K562 (cell line): ENCODE measurements around the gene MLST8. TPM values are rescaled to one million over a fixed set of nuclear protein-coding genes. Genes with fewer than 3 reads are reported as not detected.

Source experiments
- ARNT ChIP-seq, 2 experiments: fragments of 450-650 bp; IDR thresholded peaks; 2 replicates each; pipeline ENCODE4 v1.6.1; 2016; ENCODE audit warnings: mild to moderate bottlenecking in 1 of 2
- ATF7 ChIP-seq: fragments of 450-650 bp; IDR thresholded peaks from 2 replicates; pipeline ENCODE4 v1.7.1; 2014; ENCODE audit warnings: mild to moderate bottlenecking, moderate library complexity
- BRF1 ChIP-seq: IDR thresholded peaks from 3 replicates; pipeline ENCODE4 v1.6.1; 2011; ENCODE audit warnings: borderline replicate concordance, mild to moderate bottlenecking; ENCODE audit not compliant: insufficient read length; ENCODE audit errors: extremely low read depth
- CHD1 ChIP-seq: fragments of 200-600 bp; sonication (generic); IDR thresholded peaks from one replicate; pipeline ENCODE4 v1.6.1; 2012; ENCODE audit warnings: mild to moderate bottlenecking, moderate library complexity, low read length, inconsistent platforms
- CHD2 ChIP-seq: IDR thresholded peaks from 2 replicates; pipeline ENCODE4 v1.6.1; 2011; ENCODE audit warnings: low read depth, low read length
- HSF4 ChIP-seq: fragments of 250-450 bp; sonication (Bioruptor Pico); IDR thresholded peaks from 2 replicates; pipeline ENCODE4 v2.1.2; 2022; ENCODE audit warnings: mild to moderate bottlenecking, moderate library complexity, borderline replicate concordance
- MBD2 ChIP-seq: sonication (generic); IDR thresholded peaks from 2 replicates; pipeline ENCODE4 v1.6.1; 2016; ENCODE audit warnings: low read depth, borderline replicate concordance
- MTA1 ChIP-seq: fragments of 450-650 bp; IDR thresholded peaks from 2 replicates; pipeline ENCODE4 v1.6.1; 2017; ENCODE audit warnings: borderline replicate concordance
- NCOA4 ChIP-seq: fragments of 450-650 bp; IDR thresholded peaks from 2 replicates; pipeline ENCODE4 v1.6.1; 2018; ENCODE audit warnings: mild to moderate bottlenecking; ENCODE audit not compliant: partially characterized antibody
- PHB ChIP-seq: fragments of 250-450 bp; sonication (Bioruptor Pico); IDR thresholded peaks from 2 replicates; pipeline ENCODE4 v1.5.0; 2021
- RNF219 ChIP-seq: fragments of 250-450 bp; sonication (Bioruptor Pico); IDR thresholded peaks from 2 replicates; pipeline ENCODE4 v1.5.0; 2022; ENCODE audit warnings: mild to moderate bottlenecking
- SMAD2 ChIP-seq: fragments of 150-350 bp; IDR thresholded peaks from 2 replicates; pipeline ENCODE4 v1.6.1; 2014; ENCODE audit warnings: low read depth, mild to moderate bottlenecking, low read length
- ZEB2 ChIP-seq: fragments of 450-650 bp; IDR thresholded peaks from 2 replicates; pipeline ENCODE4 v1.6.1; 2016
- ZNF140 ChIP-seq: fragments of 250-450 bp; sonication (Bioruptor Pico); IDR thresholded peaks from 2 replicates; pipeline ENCODE4 v1.8.0; 2021; ENCODE audit warnings: moderate library complexity, mild to moderate bottlenecking, inconsistent platforms
- ZNF384 ChIP-seq: IDR thresholded peaks from 2 replicates; pipeline ENCODE4 v1.6.1; 2012; ENCODE audit warnings: low read depth, low read length, improper control_type of control experiment
- ZNF707 ChIP-seq: fragments of 250-450 bp; sonication (Bioruptor Pico); conservative IDR thresholded peaks from 2 replicates; pipeline ENCODE4 v1.8.0; 2022; ENCODE audit warnings: inconsistent platforms, mild to moderate bottlenecking, moderate library complexity
- ZNF778 ChIP-seq: fragments of 450-650 bp; formaldehyde crosslinking; IDR thresholded peaks from 2 replicates; pipeline ENCODE4 v1.4.0; 2020; ENCODE audit warnings: mild to moderate bottlenecking, moderate library complexity
- polyA plus RNA-seq, 8 experiments: library from polyadenylated mRNA; depleted of rRNA in 4 of 8; stranded (reverse) in 5 of 8; unstranded in 3 of 8; fragments of >200 nt; fragmentation: Nextera tagmentation in 2 of 8; fragmentation: Illumina TruSeq in 1 of 8; extraction: Ambion mirVana in 2 of 8; extraction: Trizol in 1 of 8; gene quantifications; 2 replicates each; pipeline versions ENCODE4 v1.2.1 to v1.2.3, GENCODE V29; 2011 to 2014; ENCODE audit warnings: inconsistent platforms in 1 of 8, missing spikeins in 1 of 8
- total RNA-seq, 7 experiments: library from RNA; depleted of rRNA in 6 of 7; stranded (reverse); fragments of >200 nt in 6 of 7; fragmentation: Illumina TruSeq in 2 of 7; extraction: Trizol in 2 of 7; gene quantifications; 2 replicates each; pipeline versions ENCODE4 v1.2.1 to v1.2.3, GENCODE V29; 2011 to 2021; ENCODE audit warnings: low replicate concordance in 1 of 7
- TF ChIP-seq, protein P1 (sequence below): sonication (generic); formaldehyde crosslinking; IDR thresholded peaks from 2 replicates; pipeline ENCODE4 v1.5.0; 2020; ENCODE audit warnings: missing genetic modification reagents
- TF ChIP-seq, protein P2 (sequence below): fragments of 450-650 bp; IDR thresholded peaks from 2 replicates; pipeline ENCODE4 v1.7.1; 2018; ENCODE audit warnings: mild to moderate bottlenecking, low read depth; ENCODE audit not compliant: partially characterized antibody
- TF ChIP-seq, protein P3 (sequence below): fragments of 250-450 bp; sonication (Bioruptor Pico); IDR thresholded peaks from 2 replicates; pipeline ENCODE4 v1.4.0; 2020; ENCODE audit warnings: borderline replicate concordance

Gene MLST8
- total and polyA plus RNA-seq, 9 of the 15 experiments (the other 6 are each of a cell fraction or from before 2014, with no cell fraction given) = 1.5 to 116 (median 43.3) TPM

- TF ChIP-seq ZNF707 (no peak), SMAD2 (no peak), CHD2 (no peak), NCOA4 (no peak), MTA1 (no peak), PHB (CRISPR knock-in tag) (no peak), ZEB2 (no peak), CHD1 (peak; percentile 90), RNF219 (CRISPR knock-in tag) (no peak), ZNF778 (CRISPR knock-in tag) (no peak), ZNF140 (CRISPR knock-in tag) (no peak), ARNT (IDR thresholded peaks at IDR 0.05) (no peak), ZNF384 (no peak), MBD2 (no peak), ATF7 (no peak), HSF4 (CRISPR knock-in tag) (no peak), BRF1 (no peak)
- TF ChIP-seq, protein P1, sequence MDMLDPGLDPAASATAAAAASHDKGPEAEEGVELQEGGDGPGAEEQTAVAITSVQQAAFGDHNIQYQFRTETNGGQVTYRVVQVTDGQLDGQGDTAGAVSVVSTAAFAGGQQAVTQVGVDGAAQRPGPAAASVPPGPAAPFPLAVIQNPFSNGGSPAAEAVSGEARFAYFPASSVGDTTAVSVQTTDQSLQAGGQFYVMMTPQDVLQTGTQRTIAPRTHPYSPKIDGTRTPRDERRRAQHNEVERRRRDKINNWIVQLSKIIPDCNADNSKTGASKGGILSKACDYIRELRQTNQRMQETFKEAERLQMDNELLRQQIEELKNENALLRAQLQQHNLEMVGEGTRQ (CRISPR knock-in tag) = no peak
- TF ChIP-seq, protein P2, sequence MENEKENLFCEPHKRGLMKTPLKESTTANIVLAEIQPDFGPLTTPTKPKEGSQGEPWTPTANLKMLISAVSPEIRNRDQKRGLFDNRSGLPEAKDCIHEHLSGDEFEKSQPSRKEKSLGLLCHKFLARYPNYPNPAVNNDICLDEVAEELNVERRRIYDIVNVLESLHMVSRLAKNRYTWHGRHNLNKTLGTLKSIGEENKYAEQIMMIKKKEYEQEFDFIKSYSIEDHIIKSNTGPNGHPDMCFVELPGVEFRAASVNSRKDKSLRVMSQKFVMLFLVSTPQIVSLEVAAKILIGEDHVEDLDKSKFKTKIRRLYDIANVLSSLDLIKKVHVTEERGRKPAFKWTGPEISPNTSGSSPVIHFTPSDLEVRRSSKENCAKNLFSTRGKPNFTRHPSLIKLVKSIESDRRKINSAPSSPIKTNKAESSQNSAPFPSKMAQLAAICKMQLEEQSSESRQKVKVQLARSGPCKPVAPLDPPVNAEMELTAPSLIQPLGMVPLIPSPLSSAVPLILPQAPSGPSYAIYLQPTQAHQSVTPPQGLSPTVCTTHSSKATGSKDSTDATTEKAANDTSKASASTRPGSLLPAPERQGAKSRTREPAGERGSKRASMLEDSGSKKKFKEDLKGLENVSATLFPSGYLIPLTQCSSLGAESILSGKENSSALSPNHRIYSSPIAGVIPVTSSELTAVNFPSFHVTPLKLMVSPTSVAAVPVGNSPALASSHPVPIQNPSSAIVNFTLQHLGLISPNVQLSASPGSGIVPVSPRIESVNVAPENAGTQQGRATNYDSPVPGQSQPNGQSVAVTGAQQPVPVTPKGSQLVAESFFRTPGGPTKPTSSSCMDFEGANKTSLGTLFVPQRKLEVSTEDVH = no peak
- TF ChIP-seq, protein P3, sequence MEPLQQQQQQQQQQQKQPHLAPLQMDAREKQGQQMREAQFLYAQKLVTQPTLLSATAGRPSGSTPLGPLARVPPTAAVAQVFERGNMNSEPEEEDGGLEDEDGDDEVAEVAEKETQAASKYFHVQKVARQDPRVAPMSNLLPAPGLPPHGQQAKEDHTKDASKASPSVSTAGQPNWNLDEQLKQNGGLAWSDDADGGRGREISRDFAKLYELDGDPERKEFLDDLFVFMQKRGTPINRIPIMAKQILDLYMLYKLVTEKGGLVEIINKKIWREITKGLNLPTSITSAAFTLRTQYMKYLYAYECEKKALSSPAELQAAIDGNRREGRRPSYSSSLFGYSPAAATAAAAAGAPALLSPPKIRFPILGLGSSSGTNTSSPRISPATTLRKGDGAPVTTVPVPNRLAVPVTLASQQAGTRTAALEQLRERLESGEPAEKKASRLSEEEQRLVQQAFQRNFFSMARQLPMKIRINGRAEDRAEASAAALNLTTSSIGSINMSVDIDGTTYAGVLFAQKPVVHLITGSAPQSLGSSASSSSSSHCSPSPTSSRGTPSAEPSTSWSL = no peak
These were observed 8.8 kb downstream of the MLST8 start (continued) for GRCh38 chr16:2213817-2214718.
